ENCODE data around the gene PRDX6. TPM values are rescaled to one million over a fixed set of nuclear protein-coding genes. Genes with fewer than 3 reads are reported as not detected.

PRDX6 gene
- total RNA-seq, 1 experiment from 2014 or later, result 270 TPM

GRCh38 chr1:173484276-173484675 is 7.1 kb downstream of the PRDX6 start:
- TF ChIP-seq, protein P1, sequence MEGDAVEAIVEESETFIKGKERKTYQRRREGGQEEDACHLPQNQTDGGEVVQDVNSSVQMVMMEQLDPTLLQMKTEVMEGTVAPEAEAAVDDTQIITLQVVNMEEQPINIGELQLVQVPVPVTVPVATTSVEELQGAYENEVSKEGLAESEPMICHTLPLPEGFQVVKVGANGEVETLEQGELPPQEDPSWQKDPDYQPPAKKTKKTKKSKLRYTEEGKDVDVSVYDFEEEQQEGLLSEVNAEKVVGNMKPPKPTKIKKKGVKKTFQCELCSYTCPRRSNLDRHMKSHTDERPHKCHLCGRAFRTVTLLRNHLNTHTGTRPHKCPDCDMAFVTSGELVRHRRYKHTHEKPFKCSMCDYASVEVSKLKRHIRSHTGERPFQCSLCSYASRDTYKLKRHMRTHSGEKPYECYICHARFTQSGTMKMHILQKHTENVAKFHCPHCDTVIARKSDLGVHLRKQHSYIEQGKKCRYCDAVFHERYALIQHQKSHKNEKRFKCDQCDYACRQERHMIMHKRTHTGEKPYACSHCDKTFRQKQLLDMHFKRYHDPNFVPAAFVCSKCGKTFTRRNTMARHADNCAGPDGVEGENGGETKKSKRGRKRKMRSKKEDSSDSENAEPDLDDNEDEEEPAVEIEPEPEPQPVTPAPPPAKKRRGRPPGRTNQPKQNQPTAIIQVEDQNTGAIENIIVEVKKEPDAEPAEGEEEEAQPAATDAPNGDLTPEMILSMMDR (conservative IDR thresholded peaks at IDR 0.05; ENCODE audit: low read depth, low read length), result no peak
- TF ChIP-seq EZH2 (IDR thresholded peaks at IDR 0.05; ENCODE audit: borderline replicate concordance, low read depth, low read length, poor library complexity, severe bottlenecking), result no peak
- intact Hi-C loops (cut with micrococcal nuclease; ENCODE audit: unreplicated experiment), result no loop called here
- Histone ChIP-seq H3K36me3 (ENCODE audit: insufficient read depth, low read length, poor library complexity, severe bottlenecking) (peaks cover 91% of the 10 kb centered on the region), H3K4me3 (ENCODE audit: low read depth, low read length, poor library complexity, severe bottlenecking) (no peak overlapping the region), H3K4me1 (ENCODE audit: insufficient read depth, low read length, poor library complexity, severe bottlenecking) (peaks cover 4% of the 10 kb centered on the region), H3K27me3 (replicated peaks; ENCODE audit: insufficient read depth, low read depth, low read length, poor library complexity) (no peaks in the 10 kb centered on the region), H3K27ac (ENCODE audit: low read depth, low read length, poor library complexity, severe bottlenecking) (no peak overlapping the region), H3K9me3 (ENCODE audit: low read depth, low read length, poor library complexity, severe bottlenecking) (no peaks in the 10 kb centered on the region)
- ChIA-PET POLR2A (ENCODE audit: low non-redundant PET) (no interaction called here), CTCF (no interaction called here)
- BruUV-seq (replicated peaks), result no TSS peak
- DNase-seq (ENCODE audit: low spot score), result no peak

DNA sequence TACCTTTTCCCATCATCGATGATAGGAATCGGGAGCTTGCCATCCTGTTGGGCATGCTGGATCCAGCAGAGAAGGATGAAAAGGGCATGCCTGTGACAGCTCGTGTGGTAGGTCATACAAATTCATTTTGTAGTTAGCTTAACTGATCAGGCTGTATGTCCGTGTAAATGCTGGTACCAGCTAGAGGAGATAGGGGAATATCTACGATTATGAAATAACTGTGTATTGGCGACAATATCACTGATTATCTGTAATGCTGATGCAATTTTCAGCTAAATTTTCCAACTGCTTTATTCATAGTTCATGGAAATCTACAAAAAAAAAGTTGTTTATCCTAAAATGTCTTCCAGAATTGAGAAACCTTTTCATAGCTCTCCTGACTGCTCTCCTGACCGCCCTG is 8.3 kb downstream of the PRDX6 start:
- Histone ChIP-seq H3K36me3 (ENCODE audit: insufficient read depth, low read length, poor library complexity, severe bottlenecking) (peaks cover 87% of the 10 kb centered on the region), H3K27ac (ENCODE audit: low read depth, low read length, poor library complexity, severe bottlenecking) (no peak overlapping the region), H3K4me1 (ENCODE audit: insufficient read depth, low read length, poor library complexity, severe bottlenecking) (no peaks in the 10 kb centered on the region), H3K27me3 (replicated peaks; ENCODE audit: insufficient read depth, low read depth, low read length, poor library complexity) (no peaks in the 10 kb centered on the region), H3K4me3 (ENCODE audit: low read depth, low read length, poor library complexity, severe bottlenecking) (no peak overlapping the region), H3K9me3 (ENCODE audit: low read depth, low read length, poor library complexity, severe bottlenecking) (no peaks in the 10 kb centered on the region)
- DNase-seq (ENCODE audit: low spot score), result no peak
- no TSS peak for BruUV-seq (replicated peaks)
- TF ChIP-seq, protein P1 (conservative IDR thresholded peaks at IDR 0.05; ENCODE audit: low read depth, low read length), result no peak
- no peak for TF ChIP-seq EZH2 (IDR thresholded peaks at IDR 0.05; ENCODE audit: borderline replicate concordance, low read depth, low read length, poor library complexity, severe bottlenecking)
- ChIA-PET CTCF (no interaction called here), POLR2A (ENCODE audit: low non-redundant PET) (no interaction called here)
- intact Hi-C loops (cut with micrococcal nuclease; ENCODE audit: unreplicated experiment), result no loop called here

GRCh38 chr1:173488001-173488400 is 10.9 kb downstream of the PRDX6 start:
- no peaks in the 10 kb centered on the region for H3K27me3 ChIP-seq (replicated peaks; ENCODE audit: insufficient read depth, low read depth, low read length, poor library complexity)
- no peak for DNase-seq (ENCODE audit: low spot score)
- intact Hi-C loops (cut with micrococcal nuclease; ENCODE audit: unreplicated experiment), result no loop called here
- ChIA-PET POLR2A (ENCODE audit: low non-redundant PET) (no interaction called here), CTCF (no interaction called here)
- H3K9me3 ChIP-seq (ENCODE audit: low read depth, low read length, poor library complexity, severe bottlenecking), result no peaks in the 10 kb centered on the region
- BruUV-seq (replicated peaks), result no TSS peak
- no peak overlapping the region for H3K27ac ChIP-seq (ENCODE audit: low read depth, low read length, poor library complexity, severe bottlenecking)
- TF ChIP-seq, protein P1 (conservative IDR thresholded peaks at IDR 0.05; ENCODE audit: low read depth, low read length), result no peak
- no peak for TF ChIP-seq EZH2 (IDR thresholded peaks at IDR 0.05; ENCODE audit: borderline replicate concordance, low read depth, low read length, poor library complexity, severe bottlenecking)
- no peaks in the 10 kb centered on the region for H3K4me1 ChIP-seq (ENCODE audit: insufficient read depth, low read length, poor library complexity, severe bottlenecking)
- H3K36me3 ChIP-seq (ENCODE audit: insufficient read depth, low read length, poor library complexity, severe bottlenecking), result peaks cover 61% of the 10 kb centered on the region
- H3K4me3 ChIP-seq (ENCODE audit: low read depth, low read length, poor library complexity, severe bottlenecking), result no peak overlapping the region
